HT-29 (cell line): Measurements from ENCODE around the gene SLC7A9. TPM values are rescaled to one million over a fixed set of nuclear protein-coding genes. Genes with fewer than 3 reads are reported as not detected.
"Not testable (repeated sequence)": the region's sequence is repeated elsewhere in the genome, so short reads cannot be mapped to it uniquely, and the experiment has no call there.

ENCODE experiments used
- DNase-seq: peaks from one replicate; pipeline ENCODE4 v3.0.0-alpha.2; 2015; ENCODE audit warnings: low spot score
- total RNA-seq: library from RNA; depleted of rRNA; stranded (reverse); fragments of >200 nt; shearing (Covaris generic); gene quantifications from 2 replicates; pipeline ENCODE4 v1.2.3, GENCODE V29; 2014

SLC7A9 gene
- total RNA-seq, 1 experiment from 2014 or later, result 0.28 TPM

- not testable (repeated sequence) for DNase-seq
Observed at GRCh38 chr19:32885255-32885654, 15.7 kb upstream of the SLC7A9 start.

GRCh38 chr19:32881766-32882165 lies 12.2 kb upstream of the SLC7A9 start:
- no peak for DNase-seq

GRCh38 chr19:32880622-32881021 lies 11.1 kb upstream of the SLC7A9 start:
- no peak for DNase-seq

- no peak for DNase-seq
Observed at GRCh38 chr19:32879741-32880140, 10.2 kb upstream of the SLC7A9 start.

GRCh38 chr19:32878988-32879387 lies 9.4 kb upstream of the SLC7A9 start:
- no peak for DNase-seq

- DNase-seq, result no peak
Observed at GRCh38 chr19:32877977-32878745, 8.6 kb upstream of the SLC7A9 start.

- DNase-seq, result no peak
Observed at GRCh38 chr19:32877323-32877912, 7.9 kb upstream of the SLC7A9 start.

GRCh38 chr19:32876919-32877285 lies 7.3 kb upstream of the SLC7A9 start:
- peak; percentile 41 for DNase-seq

GRCh38 chr19:32876236-32876918 lies 6.8 kb upstream of the SLC7A9 start:
- DNase-seq, result no peak

- DNase-seq, result no peak
Observed at GRCh38 chr19:32875428-32875827, 5.9 kb upstream of the SLC7A9 start.

GRCh38 chr19:32874605-32875004 lies 5.0 kb upstream of the SLC7A9 start:
- no peak for DNase-seq

GRCh38 chr19:32873247-32873959 lies 3.8 kb upstream of the SLC7A9 start:
- DNase-seq, result no peak

GRCh38 chr19:32872391-32872790 lies 2.8 kb upstream of the SLC7A9 start:
- DNase-seq, result no peak

- no peak for DNase-seq
Observed at GRCh38 chr19:32870981-32871451, 1.4 kb upstream of the SLC7A9 start.

GRCh38 chr19:32869966-32870573 lies 503 bp upstream of the SLC7A9 start:
- peak; percentile 19 for DNase-seq

- no peak for DNase-seq
Observed at GRCh38 chr19:32868206-32868950, 1.2 kb downstream of the SLC7A9 start.

GRCh38 chr19:32867436-32867835 lies 2.1 kb downstream of the SLC7A9 start:
- not testable (repeated sequence) for DNase-seq

GRCh38 chr19:32866564-32867265 lies 2.9 kb downstream of the SLC7A9 start:
- no peak for DNase-seq

GRCh38 chr19:32866061-32866460 lies 3.5 kb downstream of the SLC7A9 start:
- DNase-seq, result no peak

- no peak for DNase-seq
Observed at GRCh38 chr19:32865326-32865725, 4.2 kb downstream of the SLC7A9 start.
